ENCODE measurements around the gene EHD1.
A peak's percentile ranks its signal among the peaks of the same experiment; 100 is the strongest.

The EHD1 gene

DNA sequence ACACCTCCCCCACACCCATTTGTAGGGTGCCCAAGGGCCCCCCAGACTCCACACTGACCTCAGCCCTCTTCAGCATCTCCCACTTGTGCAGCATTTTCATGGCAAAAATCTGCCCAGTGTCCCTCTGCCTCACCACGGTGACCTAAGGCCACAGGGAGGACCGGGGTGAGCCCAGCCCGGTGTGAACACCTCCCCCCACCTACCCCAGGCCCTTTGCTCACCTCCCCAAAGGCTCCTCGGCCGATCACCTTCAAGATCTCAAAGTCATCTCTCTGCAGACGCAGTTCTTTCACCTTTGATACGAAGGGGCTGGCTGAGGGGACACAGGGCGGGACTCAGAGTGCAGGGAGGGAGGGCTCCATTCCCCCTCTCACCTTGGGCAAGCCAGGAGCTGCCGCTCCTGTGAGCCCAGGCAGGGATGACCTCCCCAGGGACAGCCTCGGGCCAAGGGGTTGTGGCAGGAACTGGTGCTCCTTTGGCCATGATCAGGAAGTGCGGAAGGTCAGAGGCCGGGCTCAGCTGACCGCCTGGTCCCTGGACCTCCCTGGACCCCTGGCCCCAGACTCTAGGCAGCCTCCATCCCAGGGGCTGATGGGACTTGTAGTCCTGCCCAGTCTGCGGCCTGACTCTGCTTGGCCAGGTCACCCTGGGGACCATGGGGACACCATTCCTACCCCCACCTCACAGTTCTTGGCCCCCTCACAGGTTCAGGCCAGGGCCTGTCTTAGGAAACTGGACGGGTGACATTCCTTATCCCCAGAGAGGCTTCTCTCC, 36.6 kb downstream of the EHD1 start:
- DNase-seq = no peak

DNA sequence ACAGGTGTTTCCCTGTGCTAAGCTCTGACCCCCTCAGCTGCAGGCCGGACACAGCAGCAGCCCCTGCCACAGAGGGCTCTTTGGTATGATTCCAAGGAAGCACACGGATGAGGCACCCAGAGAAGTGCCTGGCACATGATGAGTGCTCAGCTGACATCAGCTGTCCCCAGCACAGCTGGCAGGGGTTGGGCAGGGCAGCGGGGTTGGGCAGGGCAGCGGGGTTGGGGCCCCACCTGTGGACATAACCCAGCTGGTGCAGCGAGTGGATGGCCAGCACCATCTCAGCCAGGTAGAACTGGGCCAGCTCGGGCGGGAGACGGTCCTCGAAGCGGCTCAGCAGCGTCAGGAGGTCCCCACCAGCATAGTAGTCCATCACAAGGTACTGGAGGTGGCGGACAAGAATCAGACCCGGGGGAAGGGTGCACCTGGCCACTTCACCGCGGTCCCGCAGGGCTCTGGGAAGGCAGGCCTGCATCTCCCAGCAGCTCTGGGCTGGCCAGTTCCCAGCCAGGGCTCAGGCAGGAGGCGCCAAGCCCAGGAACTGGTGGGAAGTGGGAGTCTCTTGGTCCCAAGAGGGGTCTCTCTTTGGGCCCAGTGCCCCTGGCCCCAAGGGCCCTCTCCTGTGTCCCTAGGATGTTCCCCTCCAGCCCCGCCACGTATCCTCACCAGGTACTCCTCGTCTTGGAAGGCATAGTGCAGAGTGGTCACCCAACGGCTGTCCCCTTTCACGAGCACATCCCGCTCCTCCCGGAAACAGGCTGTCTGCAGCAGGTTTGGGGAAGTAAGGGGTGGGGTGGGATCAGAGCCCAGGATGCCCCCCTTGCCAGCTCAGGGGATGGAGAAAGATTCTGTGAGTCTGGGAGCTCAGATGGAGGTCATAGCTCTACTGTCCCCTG, 38.3 kb downstream of the EHD1 start:
- DNase-seq = no peak

DNA sequence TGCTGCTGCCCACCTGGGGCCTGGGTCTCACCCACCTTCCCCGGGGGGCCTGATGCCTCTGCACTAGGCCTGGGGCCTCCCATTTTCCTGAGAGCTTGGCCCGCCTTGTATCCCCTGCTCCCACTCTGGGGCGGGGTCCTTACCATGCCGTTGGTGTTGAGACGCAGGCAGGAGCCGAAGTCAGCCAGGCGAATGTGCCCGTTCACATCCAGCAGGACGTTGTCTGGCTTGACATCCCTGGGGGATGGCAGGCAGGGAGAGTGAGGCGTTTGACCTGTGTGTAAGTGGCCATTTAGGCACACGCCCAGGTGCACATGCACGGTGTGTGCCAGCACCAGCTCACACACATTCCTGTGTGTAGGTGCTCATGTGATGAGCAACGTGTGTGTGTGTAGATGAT, 39.1 kb downstream of the EHD1 start:
- DNase-seq = no peak

DNA sequence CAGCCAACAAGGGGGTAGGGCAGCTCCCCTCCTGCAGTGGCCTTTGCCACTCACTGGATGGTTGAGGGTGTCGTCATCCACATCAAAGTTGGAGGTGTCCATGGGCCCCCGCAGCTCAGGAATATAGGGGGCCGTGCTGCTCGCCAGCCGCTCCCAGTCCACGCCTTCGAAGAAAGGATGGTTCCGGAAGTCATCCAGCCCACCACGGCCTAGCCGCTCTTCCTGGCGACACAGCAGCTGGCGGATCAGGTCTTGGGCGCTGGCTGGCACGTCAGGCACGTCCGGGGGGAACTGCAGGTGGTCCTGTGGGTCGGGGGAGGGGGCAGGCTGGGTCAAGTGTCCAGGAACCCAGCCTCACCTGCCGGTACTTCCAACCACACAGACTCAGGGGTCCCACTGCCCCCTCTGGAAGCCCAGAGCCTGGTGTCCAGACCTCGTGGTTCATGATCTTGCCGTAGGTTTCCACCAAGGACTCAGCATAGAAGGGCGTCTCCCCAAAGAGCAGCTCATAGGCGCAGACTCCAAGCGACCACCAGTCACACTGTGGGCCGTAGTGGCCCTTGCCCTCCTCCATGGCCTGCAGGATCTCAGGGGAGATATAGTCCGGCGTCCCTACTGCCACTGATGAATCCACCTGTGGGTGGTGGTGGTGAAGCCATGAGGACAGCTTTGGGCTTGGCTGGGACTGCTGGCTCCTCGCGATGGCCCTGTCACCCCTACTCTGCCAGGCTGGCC, 39.7 kb downstream of the EHD1 start:
- no peak for DNase-seq

DNA sequence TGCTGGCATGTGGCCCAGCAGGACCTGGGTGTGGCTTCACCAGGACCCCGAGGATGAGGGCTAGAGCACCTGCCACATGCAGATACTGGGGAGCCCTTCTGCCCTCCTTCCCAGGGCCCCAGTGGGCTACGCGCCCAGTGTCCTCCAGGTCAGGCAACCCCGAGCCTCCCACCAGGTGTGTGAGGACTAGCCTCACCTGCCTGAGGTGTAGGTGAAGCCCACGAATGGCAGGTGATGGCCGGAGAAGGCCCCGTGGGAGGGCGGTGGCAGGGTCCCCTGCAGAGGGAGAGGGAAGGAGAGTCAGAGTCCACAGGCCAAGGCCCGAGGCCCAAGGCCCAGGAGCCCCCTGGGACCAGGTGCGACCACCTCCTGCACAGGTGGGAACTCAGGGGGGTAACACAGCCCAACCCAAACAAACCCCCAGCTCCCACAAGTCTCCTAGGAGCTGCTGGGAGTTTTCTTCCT, 40.5 kb downstream of the EHD1 start:
- no peak for DNase-seq

DNA sequence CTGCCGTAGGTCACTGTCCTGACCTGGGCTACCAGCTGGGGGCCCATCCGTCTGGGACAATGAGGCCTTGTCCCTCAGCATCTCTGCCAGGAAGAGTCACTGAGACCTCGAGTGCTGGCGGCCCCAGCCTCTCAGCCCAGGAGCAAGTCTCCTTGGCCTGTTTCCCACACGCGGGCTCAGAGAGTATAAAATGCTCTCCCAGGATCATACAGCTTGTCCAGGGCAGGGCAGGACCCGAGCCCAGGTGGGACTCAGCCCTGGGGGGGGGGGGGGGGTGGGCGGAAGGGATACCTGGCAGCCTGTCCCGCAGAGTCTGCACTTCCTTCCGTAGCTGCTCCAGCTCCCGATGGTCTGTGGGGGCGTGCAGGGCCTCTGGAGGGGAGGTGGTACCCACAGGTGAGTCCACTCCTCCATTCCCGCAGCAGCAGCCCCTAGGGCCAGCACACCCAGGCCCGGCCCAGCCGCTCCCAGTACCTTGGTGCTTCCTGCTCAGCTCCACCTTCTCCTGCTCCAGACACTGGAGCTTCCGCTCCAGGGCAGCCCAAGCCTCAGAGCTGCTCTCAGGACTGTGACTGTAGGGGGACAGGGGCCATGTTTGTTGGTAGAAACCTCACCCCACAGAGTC, 41.9 kb downstream of the EHD1 start:
- no peak for DNase-seq

DNA sequence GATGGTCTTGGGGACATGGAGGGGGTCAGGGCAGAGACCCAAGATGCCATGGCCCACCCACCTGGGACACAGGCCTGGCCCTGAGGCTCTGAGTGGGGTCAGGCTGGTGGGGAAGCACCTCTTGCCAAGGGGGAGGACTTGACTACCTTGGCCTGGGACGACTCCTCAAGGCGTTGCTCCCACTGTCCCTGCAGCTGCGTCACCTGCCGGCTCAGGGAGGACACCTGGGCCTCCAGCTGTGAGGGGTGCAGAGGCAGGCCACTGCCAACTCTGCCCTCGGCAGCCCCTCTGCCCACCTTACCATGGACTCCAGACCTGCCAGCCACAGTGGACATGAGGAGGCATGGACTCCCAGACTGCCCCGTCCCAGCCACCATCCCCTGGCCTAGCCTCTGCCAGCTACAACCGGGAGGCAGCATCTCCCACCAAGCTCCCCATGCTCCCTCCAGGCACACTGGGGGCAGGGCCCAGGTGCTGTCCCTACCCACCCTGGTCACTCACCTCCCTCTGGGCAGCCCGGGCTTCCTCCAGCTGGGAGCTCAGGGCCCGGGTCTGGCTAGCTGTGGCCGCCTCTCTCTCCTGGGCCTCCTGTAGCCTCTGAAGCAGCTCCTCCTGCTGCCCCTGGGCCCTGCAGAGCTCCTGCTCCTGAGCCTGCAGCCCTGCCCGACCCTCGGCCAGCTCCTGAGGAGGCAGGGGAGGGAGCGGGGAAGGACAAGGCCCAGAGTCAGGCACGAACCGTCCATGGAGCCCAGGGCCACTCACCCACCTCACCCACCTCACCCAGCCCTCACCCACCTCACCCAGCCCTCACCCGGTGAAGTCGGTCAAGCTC, 42.6 kb downstream of the EHD1 start:
- DNase-seq = no peak

DNA sequence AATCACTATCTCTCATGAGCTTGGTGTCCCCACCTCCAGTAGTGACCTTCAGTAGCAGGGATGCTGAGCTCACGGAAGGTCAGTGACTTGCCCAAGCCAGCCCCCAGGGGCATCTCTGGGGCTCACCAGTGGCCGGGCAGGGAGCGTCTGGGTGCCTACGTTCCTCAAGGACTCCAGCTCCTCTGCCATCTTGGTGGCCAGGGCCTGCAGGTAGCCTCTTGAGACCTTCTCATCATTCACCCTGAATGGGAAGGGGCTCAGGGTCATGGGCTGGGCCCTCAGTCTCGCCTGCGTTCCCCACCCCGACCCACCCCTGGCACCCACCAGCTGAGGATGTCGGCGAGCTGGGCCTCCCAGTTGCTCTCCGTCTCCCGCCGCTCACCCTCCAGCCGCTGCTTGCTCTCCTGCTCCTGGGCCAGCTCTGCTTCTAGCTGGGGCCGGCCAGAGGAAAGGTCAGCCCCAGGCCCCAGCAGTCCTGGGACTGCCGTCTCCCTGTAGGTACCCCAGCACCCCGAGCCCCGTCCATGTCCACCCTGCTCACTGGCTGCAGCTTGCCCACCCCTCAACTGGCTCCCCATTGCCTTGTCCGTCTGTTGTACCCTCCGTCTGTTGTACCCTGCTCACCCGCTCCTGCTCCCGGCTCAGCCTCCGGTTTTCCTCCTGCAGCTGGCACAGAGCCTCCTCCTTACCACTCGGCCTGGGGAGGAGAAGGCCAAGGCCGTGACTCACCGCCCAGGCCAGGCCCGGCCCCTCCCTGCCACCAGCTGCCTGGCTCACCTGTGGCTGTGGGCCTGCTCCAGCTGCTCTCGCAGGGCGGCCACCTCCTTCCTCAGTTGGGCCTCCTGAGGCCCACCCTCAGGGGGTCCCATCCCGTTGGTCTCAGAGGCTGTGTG, 43.5 kb downstream of the EHD1 start:
- DNase-seq = no peak

DNA sequence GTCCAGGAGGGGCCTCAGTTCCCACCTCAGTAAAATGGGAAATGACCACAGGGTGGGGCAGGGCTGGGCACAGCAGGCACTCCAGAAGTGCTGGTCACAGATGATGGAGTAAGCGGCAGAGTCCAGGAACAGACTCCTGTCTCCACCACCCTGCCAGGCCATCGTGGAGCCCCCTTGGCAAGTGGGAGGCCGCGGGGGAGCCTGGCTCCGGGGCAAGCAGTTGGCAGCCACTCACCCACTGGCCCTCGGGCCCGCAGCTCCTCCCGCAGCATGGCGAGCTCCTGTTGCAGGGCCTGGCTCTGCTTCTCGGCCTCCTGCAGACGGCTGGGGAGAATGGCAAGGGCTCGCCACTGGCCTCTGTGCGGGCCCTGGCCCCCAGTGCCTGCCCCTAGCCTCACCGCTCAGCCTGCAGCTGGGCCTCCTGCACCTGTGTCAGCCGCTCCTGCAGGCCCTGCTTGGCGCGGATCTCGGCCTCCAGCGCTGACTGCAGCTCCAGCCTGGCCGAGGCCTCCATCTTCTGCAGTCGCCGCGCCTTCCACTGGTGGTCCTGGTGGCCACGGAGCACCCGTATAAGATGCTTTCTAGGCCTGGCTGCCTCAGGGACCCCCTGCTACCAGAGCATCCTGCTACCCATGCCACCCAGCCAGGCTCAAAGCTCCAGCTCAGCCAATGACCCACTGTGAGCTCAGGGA, 44.2 kb downstream of the EHD1 start:
- no peak for DNase-seq

DNA sequence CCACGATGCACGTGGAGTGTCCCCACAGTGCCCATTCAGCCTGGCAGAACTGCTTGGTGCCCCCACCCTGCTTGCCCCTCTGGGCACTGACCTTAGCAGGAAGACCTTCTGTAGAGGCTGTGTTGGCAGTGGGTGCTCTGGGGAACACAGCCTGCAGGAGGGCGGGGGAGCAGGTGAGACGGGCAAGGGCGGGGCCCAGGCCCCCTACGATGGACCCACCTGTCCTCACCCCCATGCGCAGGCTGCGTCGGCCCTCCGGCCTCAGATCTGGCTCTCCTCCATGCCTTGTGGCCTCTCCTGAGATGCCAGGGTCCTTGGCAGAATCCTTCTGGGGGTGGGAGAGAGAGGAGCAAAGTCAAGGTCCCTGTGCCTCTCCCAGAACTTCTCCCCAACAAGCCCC, 44.9 kb downstream of the EHD1 start:
- DNase-seq = no peak

DNA sequence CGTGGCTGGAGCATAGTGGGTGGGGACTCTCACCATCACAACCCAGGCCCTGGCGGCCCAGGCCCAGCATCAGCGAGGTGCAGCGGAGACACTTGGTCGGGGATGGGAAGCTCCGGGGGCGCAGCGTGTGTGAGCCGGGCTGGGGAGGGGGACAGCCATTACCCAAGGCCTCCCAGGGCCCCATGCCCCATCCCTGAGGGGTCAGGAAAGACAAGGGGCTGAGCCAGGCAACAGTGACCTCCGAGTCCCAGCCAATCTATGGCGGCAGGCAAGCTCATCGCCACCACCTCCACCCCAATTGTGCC, 45.3 kb downstream of the EHD1 start:
- no peak for DNase-seq

DNA sequence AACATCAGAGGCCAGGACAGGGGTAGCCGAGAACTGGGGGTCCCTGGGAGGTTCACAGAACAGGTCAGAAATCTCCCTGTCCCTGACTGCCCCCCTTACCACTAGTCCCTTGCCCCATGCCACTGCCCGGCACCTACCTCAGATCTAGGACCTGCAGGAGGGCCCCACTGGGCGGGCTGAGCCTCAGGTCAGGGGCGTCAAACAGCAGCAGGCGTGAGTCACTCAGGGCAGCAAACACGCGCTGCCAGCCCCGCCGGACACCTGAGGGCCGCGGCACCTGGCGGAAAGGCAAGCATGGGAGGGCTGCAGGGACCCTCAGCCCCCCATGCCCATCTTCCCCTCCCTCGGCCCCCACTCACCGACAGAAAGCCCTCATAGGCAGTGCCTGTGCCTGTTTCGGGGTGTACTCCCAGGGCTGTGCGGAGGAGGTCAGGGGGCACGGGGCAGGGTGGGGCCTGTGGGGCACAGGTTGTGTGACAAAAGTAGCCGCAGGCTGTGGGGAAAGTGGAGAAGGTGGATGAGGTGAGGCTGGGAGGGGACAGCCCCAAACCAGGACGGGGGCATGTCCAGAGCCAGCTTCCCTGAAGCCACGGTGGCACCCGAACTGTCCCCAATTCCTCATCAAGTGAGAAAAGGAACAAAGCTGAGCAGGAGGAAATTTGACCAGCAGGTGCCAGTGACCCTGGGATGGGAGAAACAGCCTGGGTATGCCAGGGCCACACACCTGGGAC, 45.8 kb downstream of the EHD1 start:
- DNase-seq = no peak

DNA sequence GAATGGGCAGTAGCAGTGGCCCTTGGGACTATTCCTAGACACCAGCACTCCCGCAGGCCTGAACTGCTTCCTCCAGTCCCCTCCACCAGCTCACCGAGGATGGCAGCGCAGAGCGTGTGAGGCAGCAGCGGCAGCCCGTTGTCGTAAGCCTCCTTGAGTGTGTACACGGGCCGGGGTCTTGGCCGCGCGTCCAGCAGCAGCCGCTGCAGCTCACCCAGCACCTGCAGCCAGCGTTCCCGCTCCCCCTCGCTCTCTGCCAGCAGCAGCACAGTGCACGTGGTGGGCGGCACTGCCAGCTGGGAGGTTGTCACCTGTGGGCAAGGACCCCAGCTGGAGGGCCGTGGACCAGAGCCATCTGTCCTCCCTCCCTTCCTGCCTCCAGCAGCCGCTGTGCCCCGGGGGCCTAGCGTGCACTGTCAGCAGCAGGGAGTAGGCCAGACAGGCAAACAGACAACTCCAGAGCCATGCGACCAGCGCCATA, 47.0 kb downstream of the EHD1 start:
- DNase-seq = peak; percentile 52

DNA sequence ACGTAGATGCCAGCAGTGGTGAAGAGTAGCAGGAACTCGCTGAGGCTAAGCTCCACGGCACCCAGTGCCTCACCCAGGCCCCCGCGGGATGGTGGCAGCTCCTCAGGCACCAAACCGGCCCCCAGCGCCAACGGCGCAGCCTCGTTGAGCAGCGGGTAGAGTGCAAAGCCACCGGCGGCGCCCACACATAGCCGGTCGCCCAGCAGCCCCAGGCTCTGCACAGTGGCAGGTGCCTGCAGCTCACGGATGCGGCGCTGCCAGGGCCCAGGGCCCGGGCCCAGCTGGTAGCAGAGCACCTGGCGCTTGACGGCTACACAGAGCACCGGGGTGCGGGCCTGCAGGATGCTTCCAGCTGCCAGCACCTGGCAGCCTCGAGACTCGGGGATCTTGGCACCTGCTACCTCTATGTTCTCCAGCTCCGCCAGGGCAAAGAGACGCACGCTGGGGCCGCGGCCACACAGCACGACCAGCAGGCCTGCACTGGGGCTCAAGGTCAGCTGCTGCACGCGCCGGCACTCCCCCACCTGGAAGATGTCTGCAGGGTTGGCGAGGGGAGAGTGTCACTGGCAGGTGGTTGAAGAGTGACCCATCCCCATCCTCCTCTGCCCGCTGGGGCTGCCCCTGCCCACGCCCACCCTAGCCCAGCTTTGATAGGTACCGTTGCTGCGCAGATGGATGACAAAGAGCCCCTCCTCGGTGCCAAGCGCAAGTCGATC, 48.7 kb downstream of the EHD1 start:
- no peak for DNase-seq

DNA sequence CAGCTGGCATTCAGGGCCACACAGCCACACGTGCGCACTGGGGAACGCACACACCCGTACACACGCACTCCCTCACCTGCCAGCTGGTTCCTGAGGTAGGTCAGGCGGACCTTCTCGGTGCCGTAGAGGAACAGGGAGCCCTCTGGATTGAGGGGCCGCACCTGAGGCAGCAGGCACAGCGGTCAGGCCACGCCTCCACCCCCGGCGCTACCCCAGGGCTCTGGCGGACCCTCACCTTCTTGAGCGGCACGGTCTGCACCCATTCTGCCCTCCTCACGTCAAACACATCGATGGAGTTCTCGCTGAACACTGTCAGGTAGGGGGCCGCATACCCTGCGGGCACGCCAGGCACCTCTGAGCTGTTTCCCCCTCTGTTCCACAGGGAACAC, 51.0 kb downstream of the EHD1 start:
- no peak for DNase-seq

DNA sequence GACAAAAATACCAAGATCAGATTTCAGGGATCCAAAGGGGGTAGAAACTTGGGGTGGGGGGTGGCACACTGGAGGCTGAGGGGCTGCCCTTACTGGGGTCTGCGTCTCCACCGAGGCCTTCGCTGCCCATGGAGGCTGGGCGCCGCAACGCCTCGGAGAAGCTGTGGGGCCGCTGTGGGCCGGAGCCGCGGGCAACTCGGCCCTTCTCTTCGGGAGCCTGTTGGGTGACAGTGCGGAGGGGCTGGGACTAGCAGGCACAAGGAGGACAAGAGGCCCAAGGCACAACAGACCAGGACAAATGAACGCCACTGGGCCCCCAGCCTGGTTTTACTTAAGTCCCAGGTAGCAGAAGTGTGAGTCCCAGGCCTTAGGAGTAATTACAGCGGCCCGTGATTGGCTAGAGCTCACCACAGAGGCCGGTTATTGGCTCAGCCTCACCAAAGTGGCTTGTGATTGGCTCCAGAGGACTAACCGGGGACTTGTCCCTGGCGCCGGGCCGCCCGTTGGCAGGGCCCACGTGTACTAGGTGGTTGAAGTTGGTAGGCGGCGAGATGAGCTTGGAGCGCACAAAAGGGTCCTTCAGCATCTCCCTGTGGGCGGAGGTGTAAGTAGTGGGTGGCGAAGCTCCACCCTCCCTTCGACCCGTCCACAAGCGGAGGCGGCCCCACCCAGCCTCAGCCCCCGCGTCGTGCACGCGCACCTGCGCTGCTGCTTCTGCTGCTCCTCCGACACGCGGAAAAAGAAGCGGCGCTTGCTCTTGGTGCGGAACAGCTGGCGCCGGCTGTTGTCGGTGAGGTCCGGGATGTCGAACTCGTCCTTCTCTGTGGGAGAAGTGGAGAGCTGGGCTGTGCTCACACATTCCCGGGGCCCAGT, 51.6 kb downstream of the EHD1 start:
- no peak for DNase-seq

DNA sequence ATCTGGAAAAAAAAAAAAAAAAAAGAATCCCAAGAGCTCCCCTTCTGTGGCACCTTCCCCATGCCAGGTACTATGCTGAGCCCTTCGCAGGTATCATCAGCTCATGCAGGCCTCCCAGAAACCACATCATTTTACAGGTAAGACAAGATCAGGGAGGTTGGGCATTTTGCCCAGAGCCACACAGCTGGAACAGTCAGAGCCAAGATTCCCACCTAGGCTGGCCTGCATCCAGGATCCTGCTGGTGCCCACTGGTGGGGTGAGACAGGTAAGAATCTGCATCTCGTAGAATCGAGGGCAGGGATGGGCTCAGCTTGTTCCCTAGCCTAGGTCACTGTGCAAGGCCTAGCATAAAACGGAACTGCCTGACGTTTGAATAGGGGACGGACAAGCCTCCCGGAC, 52.4 kb downstream of the EHD1 start:
- DNase-seq = no peak

DNA sequence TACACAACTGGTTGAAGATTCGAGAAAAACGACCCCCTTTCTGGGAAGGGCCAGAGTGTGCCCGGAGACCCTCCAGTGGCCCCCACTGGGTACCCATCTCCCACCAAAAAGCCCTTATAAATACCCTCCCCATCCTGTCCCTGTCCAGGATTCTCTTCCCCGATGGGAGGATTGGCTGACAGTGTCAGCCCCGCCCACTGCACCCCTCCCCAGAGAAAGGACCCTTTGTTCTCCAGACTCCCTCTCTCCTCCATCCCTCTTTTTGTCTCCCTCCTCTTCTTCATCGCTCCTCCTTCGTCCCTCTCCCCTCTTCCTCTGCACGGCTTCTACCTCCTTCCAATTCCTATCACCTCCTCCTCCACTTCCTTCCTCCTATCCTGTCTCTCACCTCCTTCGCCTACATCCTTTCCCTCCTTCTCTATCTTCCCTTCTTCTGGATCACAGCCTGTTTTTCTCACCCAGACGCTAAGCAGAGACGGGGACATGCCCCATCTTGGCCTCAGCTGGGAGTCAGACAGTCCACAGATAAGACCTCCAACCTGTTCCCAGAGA, 54.8 kb downstream of the EHD1 start:
- no peak for DNase-seq
